ENCODE results near the gene TTLL6. TPM values are rescaled to one million over a fixed set of nuclear protein-coding genes. Genes with fewer than 3 reads are reported as not detected.

Gene TTLL6
- total RNA-seq, 1 donor from 2014 or later, result 17.4 TPM

GRCh38 chr17:48759288-48759687, 57.7 kb downstream of the TTLL6 start:
- peaks cover 100% of the 10 kb centered on the region for H3K27me3 ChIP-seq

DNA sequence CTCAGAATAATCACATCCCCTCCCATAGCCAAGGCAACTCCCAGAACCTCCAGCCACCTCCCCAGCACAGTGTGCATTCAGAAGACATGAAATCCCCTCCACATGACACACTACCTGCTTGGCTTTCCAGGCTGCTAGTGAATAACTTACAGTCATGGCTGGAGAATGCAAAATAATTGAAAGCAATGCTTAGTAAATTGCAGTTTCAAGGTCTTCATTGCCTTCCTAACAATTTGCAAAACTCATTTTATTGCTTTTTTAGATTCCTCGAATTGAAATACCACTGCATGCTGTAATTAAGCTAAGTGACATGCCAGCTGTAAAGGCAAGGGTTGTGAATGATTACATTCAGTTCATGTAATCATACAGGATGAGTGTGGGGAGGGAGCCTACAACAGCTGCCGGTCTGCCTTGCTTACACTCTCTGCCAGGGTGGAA, 59.5 kb downstream of the TTLL6 start:
- H3K4me1 ChIP-seq, result peaks cover 6% of the 10 kb centered on the region
- no peak overlapping the region for H3K4me2 ChIP-seq
- peaks cover 6% of the 10 kb centered on the region for H3F3A ChIP-seq (ENCODE audit: low read depth)
- TF ChIP-seq EZH2phosphoT487 (IDR thresholded peaks at IDR 0.05) (no peak), EZH2 (IDR thresholded peaks at IDR 0.05) (no peak)
- TF ChIP-seq, protein P1, sequence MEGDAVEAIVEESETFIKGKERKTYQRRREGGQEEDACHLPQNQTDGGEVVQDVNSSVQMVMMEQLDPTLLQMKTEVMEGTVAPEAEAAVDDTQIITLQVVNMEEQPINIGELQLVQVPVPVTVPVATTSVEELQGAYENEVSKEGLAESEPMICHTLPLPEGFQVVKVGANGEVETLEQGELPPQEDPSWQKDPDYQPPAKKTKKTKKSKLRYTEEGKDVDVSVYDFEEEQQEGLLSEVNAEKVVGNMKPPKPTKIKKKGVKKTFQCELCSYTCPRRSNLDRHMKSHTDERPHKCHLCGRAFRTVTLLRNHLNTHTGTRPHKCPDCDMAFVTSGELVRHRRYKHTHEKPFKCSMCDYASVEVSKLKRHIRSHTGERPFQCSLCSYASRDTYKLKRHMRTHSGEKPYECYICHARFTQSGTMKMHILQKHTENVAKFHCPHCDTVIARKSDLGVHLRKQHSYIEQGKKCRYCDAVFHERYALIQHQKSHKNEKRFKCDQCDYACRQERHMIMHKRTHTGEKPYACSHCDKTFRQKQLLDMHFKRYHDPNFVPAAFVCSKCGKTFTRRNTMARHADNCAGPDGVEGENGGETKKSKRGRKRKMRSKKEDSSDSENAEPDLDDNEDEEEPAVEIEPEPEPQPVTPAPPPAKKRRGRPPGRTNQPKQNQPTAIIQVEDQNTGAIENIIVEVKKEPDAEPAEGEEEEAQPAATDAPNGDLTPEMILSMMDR (IDR thresholded peaks at IDR 0.05), result no peak
- H3K27ac ChIP-seq, result no peak overlapping the region
- peaks cover 8% of the 10 kb centered on the region for H3K9me3 Mint-ChIP-seq
- no peaks in the 10 kb centered on the region for H3K4me1 Mint-ChIP-seq
- no peaks in the 10 kb centered on the region for H3K9me3 ChIP-seq (ENCODE audit: low read depth)
- no peaks in the 10 kb centered on the region for H3K79me2 ChIP-seq (ENCODE audit: low read depth)
- no peak for DNase-seq (ENCODE audit: low spot score)
- H3K27me3 ChIP-seq, result peaks cover 100% of the 10 kb centered on the region
- H3K27ac Mint-ChIP-seq, result no peak overlapping the region
- H3K4me3 Mint-ChIP-seq, result no peak overlapping the region
- peaks cover 47% of the 10 kb centered on the region for H4K20me1 ChIP-seq (ENCODE audit: low read depth)
- H3K36me3 Mint-ChIP-seq, result no peaks in the 10 kb centered on the region
- peaks cover 77% of the 10 kb centered on the region for H3K27me3 Mint-ChIP-seq (ENCODE audit: insufficient read depth, low read depth)
- no peak overlapping the region for H2AFZ ChIP-seq (replicated peaks)
- no peak overlapping the region for H3K4me3 ChIP-seq
- no peaks in the 10 kb centered on the region for H3K36me3 ChIP-seq
- no peak overlapping the region for H3K9ac ChIP-seq

More at GRCh38 chr17:48759288-48759687, 57.7 kb downstream of the TTLL6 start:
- TF ChIP-seq, protein P1 (IDR thresholded peaks at IDR 0.05), result no peak
- no peak for TF ChIP-seq EZH2phosphoT487 (IDR thresholded peaks at IDR 0.05)
- no peak for TF ChIP-seq EZH2 (IDR thresholded peaks at IDR 0.05)
- Histone ChIP-seq H3K27ac (no peak overlapping the region), H3K4me2 (no peak overlapping the region), H3K79me2 (ENCODE audit: low read depth) (no peaks in the 10 kb centered on the region), H3K9ac (no peak overlapping the region), H3K4me1 (peaks cover 6% of the 10 kb centered on the region), H4K20me1 (ENCODE audit: low read depth) (peaks cover 30% of the 10 kb centered on the region), H3F3A (ENCODE audit: low read depth) (peaks cover 6% of the 10 kb centered on the region), H3K4me3 (no peak overlapping the region), H2AFZ (replicated peaks) (no peak overlapping the region), H3K36me3 (no peaks in the 10 kb centered on the region), H3K9me3 (ENCODE audit: low read depth) (no peaks in the 10 kb centered on the region)
- no peak overlapping the region for H3K4me3 Mint-ChIP-seq
- H3K36me3 Mint-ChIP-seq, result no peaks in the 10 kb centered on the region
- H3K4me1 Mint-ChIP-seq, result no peaks in the 10 kb centered on the region
- no peak overlapping the region for H3K27ac Mint-ChIP-seq
- peaks cover 67% of the 10 kb centered on the region for H3K27me3 Mint-ChIP-seq (ENCODE audit: insufficient read depth, low read depth)
- no peak for DNase-seq (ENCODE audit: low spot score)
- H3K9me3 Mint-ChIP-seq, result peaks cover 3% of the 10 kb centered on the region

DNA sequence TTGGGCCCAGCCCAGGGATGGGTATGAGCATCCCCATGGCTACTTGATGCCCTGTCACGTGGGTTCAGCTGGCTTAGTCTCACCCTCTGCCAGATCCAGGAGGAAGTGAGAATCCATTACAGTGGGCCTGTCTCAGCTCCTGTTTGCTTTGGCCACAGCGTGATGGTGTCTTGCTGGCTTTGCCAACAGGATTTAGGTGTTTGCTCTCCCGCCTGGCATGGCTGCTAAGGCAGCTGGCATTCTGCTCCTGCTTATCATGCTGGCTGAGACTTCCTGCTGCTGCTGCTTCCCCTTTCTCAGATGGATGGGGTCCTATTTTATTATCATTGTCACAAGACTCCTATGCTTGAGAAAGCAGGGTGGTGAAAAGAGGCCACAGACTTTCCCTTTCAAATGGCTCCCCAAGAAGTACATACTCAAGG, 60.2 kb downstream of the TTLL6 start:
- no peak for DNase-seq (ENCODE audit: low spot score)
- Mint-ChIP-seq H3K4me1 (no peaks in the 10 kb centered on the region), H3K27me3 (ENCODE audit: insufficient read depth, low read depth) (peaks cover 79% of the 10 kb centered on the region), H3K36me3 (no peaks in the 10 kb centered on the region), H3K27ac (no peak overlapping the region), H3K4me3 (no peak overlapping the region), H3K9me3 (peaks cover 8% of the 10 kb centered on the region)
- no peak overlapping the region for H2AFZ ChIP-seq (replicated peaks)
- TF ChIP-seq EZH2phosphoT487 (IDR thresholded peaks at IDR 0.05), result no peak
- TF ChIP-seq, protein P1 (IDR thresholded peaks at IDR 0.05), result no peak
- TF ChIP-seq EZH2 (IDR thresholded peaks at IDR 0.05), result no peak
- H4K20me1 ChIP-seq (ENCODE audit: low read depth), result peaks cover 54% of the 10 kb centered on the region
- H3K9ac ChIP-seq, result no peak overlapping the region
- H3K27me3 ChIP-seq, result peaks cover 100% of the 10 kb centered on the region
- H3K79me2 ChIP-seq (ENCODE audit: low read depth), result no peaks in the 10 kb centered on the region
- no peak overlapping the region for H3K4me3 ChIP-seq
- H3K27ac ChIP-seq, result no peak overlapping the region
- H3K36me3 ChIP-seq, result no peaks in the 10 kb centered on the region
- H3K4me1 ChIP-seq, result peaks cover 6% of the 10 kb centered on the region
- H3K9me3 ChIP-seq (ENCODE audit: low read depth), result no peaks in the 10 kb centered on the region
- peaks cover 6% of the 10 kb centered on the region for H3F3A ChIP-seq (ENCODE audit: low read depth)
- no peak overlapping the region for H3K4me2 ChIP-seq
